ENCODE results near the gene OPTC.
"Not testable (repeated sequence)": the region's sequence is repeated elsewhere in the genome, so short reads cannot be mapped to it uniquely, and the experiment has no call there.

OPTC gene

DNA sequence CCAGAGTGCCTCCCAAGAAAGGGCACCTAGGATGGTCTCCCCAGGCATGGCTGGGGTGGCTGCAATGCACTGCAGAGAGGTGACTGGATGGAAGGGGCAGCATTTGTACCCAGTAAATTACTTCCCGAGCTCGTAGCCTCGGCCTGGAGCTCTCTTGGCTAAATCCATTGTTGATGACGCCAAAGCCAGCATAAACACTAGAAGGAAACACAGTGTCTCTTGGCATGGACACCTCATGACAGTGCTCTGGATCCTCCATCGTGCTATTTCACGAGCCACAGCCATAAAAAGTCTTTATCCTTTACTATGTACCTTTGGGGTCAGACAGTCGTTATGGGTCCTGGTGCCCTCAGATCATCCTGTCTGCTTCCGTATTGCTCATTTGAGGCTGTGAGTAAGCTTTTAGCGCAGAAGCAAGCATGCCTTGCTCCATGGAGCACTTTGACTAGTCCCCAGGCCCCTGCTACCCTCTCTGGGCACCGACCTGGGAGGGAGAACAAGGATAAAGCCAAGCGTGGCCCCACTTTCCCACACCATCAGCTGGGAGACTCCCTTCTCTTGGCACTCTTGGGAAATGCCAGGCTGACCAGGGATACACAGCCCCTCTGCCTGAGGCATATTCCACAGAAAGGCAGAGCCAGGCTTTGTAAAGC lies 28.7 kb upstream of the OPTC start:
- no peak overlapping the region for H3K4me3 ChIP-seq
- H3K27ac ChIP-seq, result peak overlapping the region; percentile 81 to 92
- TF ChIP-seq, protein P1, sequence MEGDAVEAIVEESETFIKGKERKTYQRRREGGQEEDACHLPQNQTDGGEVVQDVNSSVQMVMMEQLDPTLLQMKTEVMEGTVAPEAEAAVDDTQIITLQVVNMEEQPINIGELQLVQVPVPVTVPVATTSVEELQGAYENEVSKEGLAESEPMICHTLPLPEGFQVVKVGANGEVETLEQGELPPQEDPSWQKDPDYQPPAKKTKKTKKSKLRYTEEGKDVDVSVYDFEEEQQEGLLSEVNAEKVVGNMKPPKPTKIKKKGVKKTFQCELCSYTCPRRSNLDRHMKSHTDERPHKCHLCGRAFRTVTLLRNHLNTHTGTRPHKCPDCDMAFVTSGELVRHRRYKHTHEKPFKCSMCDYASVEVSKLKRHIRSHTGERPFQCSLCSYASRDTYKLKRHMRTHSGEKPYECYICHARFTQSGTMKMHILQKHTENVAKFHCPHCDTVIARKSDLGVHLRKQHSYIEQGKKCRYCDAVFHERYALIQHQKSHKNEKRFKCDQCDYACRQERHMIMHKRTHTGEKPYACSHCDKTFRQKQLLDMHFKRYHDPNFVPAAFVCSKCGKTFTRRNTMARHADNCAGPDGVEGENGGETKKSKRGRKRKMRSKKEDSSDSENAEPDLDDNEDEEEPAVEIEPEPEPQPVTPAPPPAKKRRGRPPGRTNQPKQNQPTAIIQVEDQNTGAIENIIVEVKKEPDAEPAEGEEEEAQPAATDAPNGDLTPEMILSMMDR (IDR thresholded peaks at IDR 0.05), result no peak
- DNase-seq (ENCODE audit: low spot score), result peak; percentile 79

- Histone ChIP-seq H3K4me3 (no peak overlapping the region), H3K27ac (peak overlapping the region; percentile 81 to 92)
- TF ChIP-seq, protein P1 (IDR thresholded peaks at IDR 0.05), result no peak
- DNase-seq (ENCODE audit: low spot score), result peak; percentile 89
Observed at GRCh38 chr1:203465948-203466347, 28.0 kb upstream of the OPTC start.

GRCh38 chr1:203466906-203467549 lies 26.9 kb upstream of the OPTC start:
- H3K27ac ChIP-seq, result peak overlapping the region; percentile 81 to 92
- H3K4me3 ChIP-seq, result not testable (repeated sequence)
- peak; percentile 80 for DNase-seq (ENCODE audit: low spot score)

DNA sequence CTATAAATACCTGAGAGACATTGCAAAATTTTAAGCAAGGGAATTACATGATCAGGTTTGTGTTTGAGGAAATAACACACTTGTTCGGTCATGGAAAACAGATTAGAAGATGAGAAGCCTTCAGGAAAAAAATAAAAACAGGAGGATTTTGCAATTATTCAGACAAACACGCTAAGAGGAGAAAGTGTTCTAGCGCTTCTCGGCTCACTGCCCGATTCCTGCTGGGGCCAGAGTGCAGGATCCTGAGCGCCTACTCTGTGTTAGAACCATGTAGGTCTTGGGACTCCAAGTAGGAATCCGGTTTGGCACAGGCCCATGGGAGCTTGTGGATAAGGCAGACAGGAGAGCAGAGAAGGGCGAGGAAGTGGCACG lies 26.4 kb upstream of the OPTC start:
- H3K27ac ChIP-seq, result peak overlapping the region; percentile 81 to 92
- TF ChIP-seq, protein P1 (IDR thresholded peaks at IDR 0.05), result no peak
- no peak overlapping the region for H3K4me3 ChIP-seq
- DNase-seq (ENCODE audit: low spot score), result peak; percentile 97

- Histone ChIP-seq H3K4me3 (no peak overlapping the region), H3K27ac (peak overlapping the region; percentile 81 to 92)
- DNase-seq (ENCODE audit: low spot score), result no peak
- TF ChIP-seq, protein P1 (IDR thresholded peaks at IDR 0.05), result no peak
Observed at GRCh38 chr1:203468326-203468725, 25.6 kb upstream of the OPTC start.

DNA sequence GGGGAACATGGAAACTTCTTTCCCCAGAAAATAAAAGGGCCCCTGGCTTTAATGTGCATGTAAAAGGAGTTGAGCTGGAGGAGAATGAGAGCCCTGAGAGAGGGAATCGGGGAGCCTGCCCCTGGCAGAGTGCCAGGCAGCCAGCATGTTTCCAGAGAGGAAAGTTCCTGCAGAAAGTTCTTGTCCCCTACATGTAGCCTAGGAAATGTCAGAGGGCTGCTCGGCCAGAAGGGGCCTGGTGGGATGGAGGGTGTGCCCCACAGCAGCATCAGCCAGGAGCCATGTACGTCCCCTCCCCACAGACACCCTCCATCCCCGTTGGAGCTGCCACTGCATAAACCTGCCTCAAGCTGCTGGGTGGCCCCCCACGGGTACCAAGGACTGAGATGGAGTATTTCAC lies 23.7 kb upstream of the OPTC start:
- no peak overlapping the region for H3K4me3 ChIP-seq
- no peak overlapping the region for H3K27ac ChIP-seq
- TF ChIP-seq, protein P1 (IDR thresholded peaks at IDR 0.05), result no peak
- no peak for DNase-seq (ENCODE audit: low spot score)

DNA sequence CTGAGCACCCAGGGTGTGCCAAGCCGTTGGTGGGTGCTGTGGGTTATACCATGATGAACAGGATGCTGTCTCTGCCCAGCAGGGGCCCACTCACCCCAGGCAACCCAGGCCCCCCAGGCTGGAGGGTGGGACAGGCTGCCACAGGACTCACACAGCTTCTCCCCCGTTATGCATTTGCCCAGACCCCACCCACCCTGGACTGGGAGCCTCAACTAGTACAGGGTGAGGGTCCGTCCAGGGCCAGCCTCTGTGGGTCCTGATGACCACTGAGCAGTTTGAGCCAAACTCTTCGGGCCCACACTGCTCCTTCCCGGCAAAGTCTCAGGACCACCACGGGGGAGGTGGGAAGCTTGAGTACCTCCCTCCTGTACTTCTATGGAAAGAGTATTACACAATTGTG lies 22.1 kb upstream of the OPTC start:
- Histone ChIP-seq H3K27ac (peak overlapping the region in 1 of 2 donors; percentile 53), H3K4me3 (no peak overlapping the region)
- no peak for DNase-seq (ENCODE audit: low spot score)
- TF ChIP-seq, protein P1 (IDR thresholded peaks at IDR 0.05), result no peak

Measured in coronary artery (tissue), 2 donors.